ENCODE data around the gene COL6A1.

The COL6A1 gene

GRCh38 chr21:46031484-46031883 lies 49.9 kb downstream of the COL6A1 start:
- TF ChIP-seq, protein P1, sequence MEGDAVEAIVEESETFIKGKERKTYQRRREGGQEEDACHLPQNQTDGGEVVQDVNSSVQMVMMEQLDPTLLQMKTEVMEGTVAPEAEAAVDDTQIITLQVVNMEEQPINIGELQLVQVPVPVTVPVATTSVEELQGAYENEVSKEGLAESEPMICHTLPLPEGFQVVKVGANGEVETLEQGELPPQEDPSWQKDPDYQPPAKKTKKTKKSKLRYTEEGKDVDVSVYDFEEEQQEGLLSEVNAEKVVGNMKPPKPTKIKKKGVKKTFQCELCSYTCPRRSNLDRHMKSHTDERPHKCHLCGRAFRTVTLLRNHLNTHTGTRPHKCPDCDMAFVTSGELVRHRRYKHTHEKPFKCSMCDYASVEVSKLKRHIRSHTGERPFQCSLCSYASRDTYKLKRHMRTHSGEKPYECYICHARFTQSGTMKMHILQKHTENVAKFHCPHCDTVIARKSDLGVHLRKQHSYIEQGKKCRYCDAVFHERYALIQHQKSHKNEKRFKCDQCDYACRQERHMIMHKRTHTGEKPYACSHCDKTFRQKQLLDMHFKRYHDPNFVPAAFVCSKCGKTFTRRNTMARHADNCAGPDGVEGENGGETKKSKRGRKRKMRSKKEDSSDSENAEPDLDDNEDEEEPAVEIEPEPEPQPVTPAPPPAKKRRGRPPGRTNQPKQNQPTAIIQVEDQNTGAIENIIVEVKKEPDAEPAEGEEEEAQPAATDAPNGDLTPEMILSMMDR (IDR thresholded peaks at IDR 0.05; ENCODE audit: low read depth, low read length, missing control alignments), result no peak
- DNase-seq (ENCODE audit: extremely low read depth, low read depth), result no peak
- H3K4me3 ChIP-seq (replicated peaks; ENCODE audit: low read depth, low read length), result no peak overlapping the region

DNA sequence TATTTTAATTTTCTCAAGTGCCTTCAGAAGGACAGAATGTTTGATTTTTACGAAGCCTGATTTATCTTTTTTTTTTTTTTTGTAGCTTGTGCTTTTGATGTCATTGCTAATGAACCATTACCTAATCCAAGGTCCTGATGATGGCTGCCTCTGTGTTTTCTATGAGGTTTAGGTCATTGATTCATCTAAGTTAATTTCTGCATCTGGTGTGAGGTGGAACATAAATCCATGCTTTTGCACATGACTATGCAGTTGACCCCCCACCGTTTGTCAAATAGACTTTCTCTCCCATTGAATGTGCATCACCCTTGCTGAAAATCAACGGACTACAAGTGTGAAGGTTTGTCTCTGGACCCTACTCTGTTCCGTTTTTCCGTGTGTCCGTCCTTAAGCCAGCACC lies 50.5 kb downstream of the COL6A1 start:
- TF ChIP-seq, protein P1 (IDR thresholded peaks at IDR 0.05; ENCODE audit: low read depth, low read length, missing control alignments), result no peak
- H3K4me3 ChIP-seq (replicated peaks; ENCODE audit: low read depth, low read length), result no peak overlapping the region

GRCh38 chr21:46033410-46034400 lies 52.1 kb downstream of the COL6A1 start:
- TF ChIP-seq, protein P1 (IDR thresholded peaks at IDR 0.05; ENCODE audit: low read depth, low read length, missing control alignments), result no peak
- DNase-seq (ENCODE audit: extremely low read depth, low read depth), result no peak
- no peak overlapping the region for H3K4me3 ChIP-seq (replicated peaks; ENCODE audit: low read depth, low read length)

More for the DNA sequence above, 50.5 kb downstream of the COL6A1 start:
- no peak for DNase-seq (ENCODE audit: extremely low read depth, low read depth)

GRCh38 chr21:46035809-46036695 lies 54.5 kb downstream of the COL6A1 start:
- peak; percentile 90 for DNase-seq (ENCODE audit: extremely low read depth, low read depth)
- H3K4me3 ChIP-seq (replicated peaks; ENCODE audit: low read depth, low read length), result no peak overlapping the region

DNA sequence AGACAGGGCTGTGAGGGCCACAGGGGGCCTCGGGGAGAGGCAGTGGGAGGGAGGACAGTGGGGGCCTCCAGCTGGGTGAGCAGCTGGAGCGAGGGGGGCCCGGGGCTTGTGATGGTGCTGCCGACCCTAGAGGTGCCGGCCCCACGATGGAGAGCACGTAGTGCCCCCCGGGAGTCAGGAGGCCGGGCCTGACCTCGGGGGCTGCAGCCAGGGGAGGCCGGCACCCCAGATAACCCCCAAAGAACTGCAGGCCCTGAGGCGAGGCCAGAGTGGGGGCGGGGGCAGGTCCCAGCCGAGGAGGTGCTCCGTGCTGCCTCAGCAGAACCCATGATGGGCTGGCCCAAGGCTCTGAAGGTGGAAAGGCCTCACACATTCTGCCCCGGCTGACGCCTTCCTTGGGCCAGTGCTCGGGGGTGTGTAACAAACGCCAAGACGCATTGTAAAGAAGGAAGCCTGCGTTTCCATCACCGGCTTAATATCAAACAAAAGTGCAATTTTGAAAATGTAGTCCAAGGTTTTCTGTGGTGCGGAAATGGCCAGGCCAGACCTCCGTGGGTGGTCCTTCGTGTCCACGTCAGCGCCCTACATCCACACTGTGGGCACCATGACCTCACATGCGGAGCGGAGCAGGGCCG lies 55.2 kb downstream of the COL6A1 start:
- TF ChIP-seq, protein P1 (IDR thresholded peaks at IDR 0.05; ENCODE audit: low read depth, low read length, missing control alignments), result no peak
- no peak for DNase-seq (ENCODE audit: extremely low read depth, low read depth)
- H3K4me3 ChIP-seq (replicated peaks; ENCODE audit: low read depth, low read length), result no peak overlapping the region

More at GRCh38 chr21:46035809-46036695, 54.5 kb downstream of the COL6A1 start:
- TF ChIP-seq, protein P1 (IDR thresholded peaks at IDR 0.05; ENCODE audit: low read depth, low read length, missing control alignments), result no peak

Data from HFF-Myc (cell line).